Subcutaneous adipose tissue (tissue), 4 donors: Measurements from ENCODE around the gene TFF2. TPM values are rescaled to one million over a fixed set of nuclear protein-coding genes. Genes with fewer than 3 reads are reported as not detected.

Experiments used
- CTCF ChIP-seq: fragments of 450-650 bp; IDR thresholded peaks from one replicate; pipeline ENCODE4 v1.5.1; 2016; ENCODE audit warnings: low read depth, mild to moderate bottlenecking, control low read depth, antibody characterized with exemption, moderate library complexity
- total RNA-seq, 4 donors: library from RNA; depleted of rRNA; stranded (reverse); fragments of >200 nt; gene quantifications; one replicate each; pipeline ENCODE4 v1.1.0, GENCODE V29; 2016

TFF2 gene
- total RNA-seq, 4 donors from 2014 or later = not detected

GRCh38 chr21:42311160-42311559 is 39.6 kb downstream of the TFF2 start:
- TF ChIP-seq CTCF = no peak

- no peak for TF ChIP-seq CTCF
These were observed 40.3 kb downstream of the TFF2 start for GRCh38 chr21:42310411-42311001.

- no peak for TF ChIP-seq CTCF
These were observed 41.0 kb downstream of the TFF2 start for GRCh38 chr21:42309753-42310213.

GRCh38 chr21:42308914-42309752 is 41.7 kb downstream of the TFF2 start:
- TF ChIP-seq CTCF = no peak

- TF ChIP-seq CTCF = no peak
These were observed 42.5 kb downstream of the TFF2 start for GRCh38 chr21:42308161-42308913.

GRCh38 chr21:42307106-42307505 is 43.7 kb downstream of the TFF2 start:
- TF ChIP-seq CTCF = no peak

GRCh38 chr21:42306366-42307035 is 44.3 kb downstream of the TFF2 start:
- TF ChIP-seq CTCF = no peak
